Measurements from ENCODE around the gene ARID3B.

Gene ARID3B

GRCh38 chr15:74604983-74605794 lies 64.2 kb downstream of the ARID3B start:
- no peak for DNase-seq (ENCODE audit: low spot score)

DNA sequence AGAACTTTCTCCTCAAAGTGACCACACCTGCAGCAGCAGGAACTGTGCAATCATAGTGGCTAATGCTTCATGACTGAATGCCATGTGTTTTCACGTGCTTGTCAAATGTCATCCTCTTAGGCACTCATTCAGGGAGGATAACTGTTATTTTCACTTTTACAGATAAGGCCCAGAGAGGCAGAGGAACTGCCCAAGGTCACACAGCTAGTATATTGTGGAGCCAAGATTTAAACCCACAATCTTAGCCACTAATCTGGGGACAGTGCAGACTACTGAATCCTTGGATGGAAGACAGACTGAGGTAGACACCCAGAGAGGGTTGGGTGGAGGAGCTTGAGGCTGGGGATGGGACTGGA lies 64.8 kb downstream of the ARID3B start:
- no peak for DNase-seq (ENCODE audit: low spot score)

DNA sequence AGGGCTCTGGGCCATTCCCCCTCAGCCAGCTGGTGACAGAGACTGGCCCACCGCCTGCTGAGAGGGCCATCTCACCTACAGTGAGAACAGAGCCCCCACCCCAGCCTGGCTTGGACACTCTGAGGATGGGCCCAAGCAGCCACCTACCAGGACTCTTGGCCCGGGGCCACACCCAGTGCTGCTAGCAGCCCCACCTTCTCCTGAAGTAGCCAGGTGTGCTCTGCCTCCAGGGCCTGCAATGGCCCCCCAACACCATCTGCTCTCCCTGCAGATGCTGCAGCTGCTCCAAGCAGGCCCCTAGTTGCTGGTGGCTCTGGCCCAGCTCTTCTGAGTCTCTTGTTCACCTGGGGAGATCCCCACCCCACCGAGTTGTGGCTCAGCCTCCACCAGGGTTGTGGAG lies 67.8 kb downstream of the ARID3B start:
- no peak for DNase-seq (ENCODE audit: low spot score)

- DNase-seq (ENCODE audit: low spot score), result no peak
Measured at GRCh38 chr15:74609938-74610301, 68.9 kb downstream of the ARID3B start.

DNA sequence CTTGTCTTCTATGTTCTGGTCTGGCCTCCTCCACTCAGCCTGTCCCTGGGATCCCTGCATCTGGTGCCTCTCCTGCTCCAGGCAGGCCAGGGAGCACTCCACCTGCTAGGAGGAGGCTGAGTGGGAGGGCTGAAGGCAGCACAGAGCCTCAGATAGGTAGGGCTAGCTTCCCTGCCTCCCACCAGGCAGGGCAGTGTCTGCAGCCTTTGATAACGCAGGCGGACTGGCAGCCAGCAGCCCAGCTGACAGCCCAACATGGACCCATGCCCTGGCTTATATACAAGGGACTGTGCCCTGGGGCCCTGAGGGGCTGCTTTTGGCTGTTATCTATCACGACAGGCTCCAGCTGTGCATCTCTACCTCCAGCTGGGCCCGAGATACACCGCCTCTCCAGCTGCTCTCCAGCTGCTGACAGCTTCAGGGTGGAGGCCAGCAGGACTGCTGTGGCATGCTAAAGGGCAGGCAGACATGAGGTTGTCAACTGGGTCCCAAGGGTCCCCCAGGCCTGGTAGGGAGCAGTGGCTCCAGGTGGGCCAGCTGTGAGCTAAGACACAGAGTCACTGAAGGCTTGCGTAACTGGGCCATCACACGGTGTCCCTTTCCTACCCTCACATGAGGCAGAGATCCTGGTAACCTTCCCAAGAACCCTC lies 69.4 kb downstream of the ARID3B start:
- DNase-seq (ENCODE audit: low spot score), result no peak

DNA sequence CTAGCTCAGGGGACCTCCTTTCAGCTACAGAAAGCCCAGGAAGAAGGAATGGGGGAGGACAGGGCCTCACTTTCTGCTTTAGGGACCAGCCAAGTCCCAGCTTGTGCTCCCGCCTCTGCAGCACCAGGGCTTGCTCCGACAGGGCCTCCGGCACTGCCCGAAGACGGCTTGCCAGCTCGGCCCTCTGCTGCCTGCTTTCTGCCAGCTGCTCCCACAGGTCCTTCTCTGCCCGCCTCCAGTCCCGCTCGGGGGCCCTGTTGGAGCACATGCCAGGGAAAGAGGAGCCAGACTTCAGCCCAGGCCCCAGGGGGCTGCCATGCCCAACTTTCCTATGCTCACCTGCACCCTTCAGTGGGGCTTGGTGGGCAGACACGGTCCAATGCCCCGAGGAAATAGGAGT lies 70.3 kb downstream of the ARID3B start:
- DNase-seq (ENCODE audit: low spot score), result no peak

- no peak for DNase-seq (ENCODE audit: low spot score)
Measured at GRCh38 chr15:74611834-74612233, 70.8 kb downstream of the ARID3B start.

GRCh38 chr15:74612677-74613076 lies 71.7 kb downstream of the ARID3B start:
- no peak for DNase-seq (ENCODE audit: low spot score)

DNA sequence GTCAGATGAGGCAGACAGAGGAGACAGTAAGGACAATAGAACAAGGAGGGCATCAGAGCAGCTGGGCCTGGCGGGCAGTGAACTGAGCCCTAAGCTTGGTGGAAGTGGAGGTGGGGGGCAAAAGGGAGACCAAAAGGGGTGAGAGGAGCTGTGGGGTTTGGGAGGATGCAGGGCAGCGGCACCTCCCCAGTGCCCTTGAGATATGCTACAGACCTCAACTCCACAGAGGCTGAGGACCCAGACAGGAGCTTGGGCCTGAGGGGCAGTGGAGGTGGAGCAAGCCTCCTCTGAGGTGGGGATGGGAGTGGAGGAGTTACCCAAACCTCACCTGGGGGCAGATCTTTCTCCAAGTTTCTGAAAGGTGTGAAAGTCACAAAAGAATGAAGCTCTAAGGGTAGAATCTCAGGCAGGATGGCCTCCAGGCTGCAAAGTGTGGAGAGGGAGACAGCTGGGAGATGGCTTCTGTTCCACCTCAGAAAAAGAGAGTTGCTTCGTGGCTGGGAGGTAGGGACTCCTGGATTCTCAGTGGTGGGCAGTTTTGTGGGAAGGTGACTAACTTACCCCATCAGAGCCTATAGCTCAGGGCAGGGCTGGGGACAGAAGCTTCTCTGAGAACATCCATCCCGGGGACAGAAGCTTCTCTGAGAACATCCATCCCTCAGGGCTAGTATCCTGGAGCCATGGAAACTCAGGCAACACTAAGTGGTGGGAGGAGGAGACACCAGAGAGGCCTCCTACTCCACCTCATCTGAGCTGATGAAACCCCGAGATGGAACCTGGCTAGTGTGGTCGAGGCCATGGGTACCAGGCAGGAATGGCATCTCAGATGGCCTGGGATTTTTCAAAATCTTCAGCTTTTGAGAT lies 72.3 kb downstream of the ARID3B start:
- no peak for DNase-seq (ENCODE audit: low spot score)

- no peak for DNase-seq (ENCODE audit: low spot score)
Measured at GRCh38 chr15:74613953-74614743, 73.1 kb downstream of the ARID3B start.

GRCh38 chr15:74614744-74615507 lies 73.9 kb downstream of the ARID3B start:
- peak; percentile 98 for DNase-seq (ENCODE audit: low spot score)

DNA sequence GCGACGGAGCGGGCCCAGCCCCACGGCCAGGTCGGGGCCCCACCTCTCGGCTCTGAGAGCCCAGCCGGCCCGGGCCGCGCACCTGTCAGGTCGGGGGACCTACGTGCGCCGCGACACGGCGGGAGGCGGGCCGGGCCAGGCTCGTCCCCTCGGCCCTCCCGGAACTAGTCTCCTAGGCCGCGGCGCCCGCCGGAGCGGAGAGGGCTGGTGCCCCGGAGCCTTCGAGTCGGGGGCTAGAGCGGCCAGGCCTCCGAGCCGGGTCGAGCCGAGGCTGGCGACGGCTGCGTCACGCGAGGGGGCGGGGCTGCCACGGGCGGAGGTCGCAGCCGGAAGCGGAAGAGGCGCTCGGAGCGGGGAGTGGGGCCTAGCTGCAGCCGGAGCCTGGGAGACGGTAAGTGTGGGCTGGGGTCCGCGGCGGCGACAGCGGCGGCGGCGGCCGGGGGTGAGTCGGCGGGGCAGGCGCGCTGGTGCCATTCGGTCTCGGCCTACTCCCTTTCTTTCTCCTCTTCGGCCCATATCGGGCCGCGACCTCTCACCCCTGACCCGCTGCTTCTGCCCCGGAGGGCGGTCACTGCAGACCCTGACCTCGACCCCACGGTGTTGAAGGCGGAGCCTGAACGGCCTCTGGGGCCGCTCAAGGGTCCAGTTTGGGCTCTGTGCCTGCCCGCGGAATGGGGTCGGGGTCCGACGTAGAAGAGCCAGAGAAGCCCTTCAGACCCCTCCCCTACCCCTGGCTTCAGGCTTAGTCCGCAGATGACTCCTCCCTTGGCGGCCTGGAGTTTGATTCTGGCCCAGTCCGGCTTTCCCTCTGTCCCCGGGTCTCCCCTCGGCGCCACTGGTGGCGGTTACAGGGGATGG lies 74.7 kb downstream of the ARID3B start, which contains the start of gene CLK3:
CLK3 (plus strand) TSS at position 329 of the 858 bp plus-strand sequence. CDS start 3,361 bp downstream, outside the sequence.
- peak; percentile 97 for DNase-seq (ENCODE audit: low spot score)

GRCh38 chr15:74616366-74616939 lies 75.4 kb downstream of the ARID3B start:
- peak; percentile 51 for DNase-seq (ENCODE audit: low spot score)

- DNase-seq (ENCODE audit: low spot score), result no peak
Measured at GRCh38 chr15:74616996-74617395, 76.0 kb downstream of the ARID3B start.

- no peak for DNase-seq (ENCODE audit: low spot score)
Measured at GRCh38 chr15:74618841-74619596, 78.0 kb downstream of the ARID3B start.

DNA sequence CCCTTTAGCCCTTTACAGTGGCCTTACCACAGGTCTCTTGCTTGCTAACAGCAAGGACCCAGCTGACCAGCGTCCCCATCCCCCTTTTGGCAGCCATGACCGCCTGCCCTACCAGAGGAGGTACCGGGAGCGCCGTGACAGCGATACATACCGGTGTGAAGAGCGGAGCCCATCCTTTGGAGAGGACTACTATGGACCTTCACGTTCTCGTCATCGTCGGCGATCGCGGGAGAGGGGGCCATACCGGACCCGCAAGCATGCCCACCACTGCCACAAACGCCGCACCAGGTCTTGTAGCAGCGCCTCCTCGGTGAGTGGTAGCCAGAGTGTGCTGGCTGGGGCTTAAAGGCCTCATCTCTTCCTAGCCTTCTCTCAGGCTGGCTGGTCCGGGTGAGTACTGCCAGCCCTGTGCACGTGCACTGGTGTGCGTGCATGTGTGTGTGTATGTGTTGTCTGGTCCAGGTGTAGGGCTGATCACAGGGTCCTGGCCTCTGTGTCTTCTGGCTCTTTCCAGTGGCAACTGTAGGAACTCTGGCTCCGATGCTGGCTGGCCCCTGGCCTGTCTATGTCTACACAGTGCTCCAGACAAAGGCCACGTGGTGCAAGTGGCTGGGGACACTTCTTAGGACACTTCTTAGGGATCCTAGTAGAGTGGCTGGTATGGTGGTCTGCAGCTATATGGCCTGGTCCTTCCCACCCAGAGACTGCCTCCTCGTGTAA lies 79.1 kb downstream of the ARID3B start:
- no peak for DNase-seq (ENCODE audit: low spot score)

DNA sequence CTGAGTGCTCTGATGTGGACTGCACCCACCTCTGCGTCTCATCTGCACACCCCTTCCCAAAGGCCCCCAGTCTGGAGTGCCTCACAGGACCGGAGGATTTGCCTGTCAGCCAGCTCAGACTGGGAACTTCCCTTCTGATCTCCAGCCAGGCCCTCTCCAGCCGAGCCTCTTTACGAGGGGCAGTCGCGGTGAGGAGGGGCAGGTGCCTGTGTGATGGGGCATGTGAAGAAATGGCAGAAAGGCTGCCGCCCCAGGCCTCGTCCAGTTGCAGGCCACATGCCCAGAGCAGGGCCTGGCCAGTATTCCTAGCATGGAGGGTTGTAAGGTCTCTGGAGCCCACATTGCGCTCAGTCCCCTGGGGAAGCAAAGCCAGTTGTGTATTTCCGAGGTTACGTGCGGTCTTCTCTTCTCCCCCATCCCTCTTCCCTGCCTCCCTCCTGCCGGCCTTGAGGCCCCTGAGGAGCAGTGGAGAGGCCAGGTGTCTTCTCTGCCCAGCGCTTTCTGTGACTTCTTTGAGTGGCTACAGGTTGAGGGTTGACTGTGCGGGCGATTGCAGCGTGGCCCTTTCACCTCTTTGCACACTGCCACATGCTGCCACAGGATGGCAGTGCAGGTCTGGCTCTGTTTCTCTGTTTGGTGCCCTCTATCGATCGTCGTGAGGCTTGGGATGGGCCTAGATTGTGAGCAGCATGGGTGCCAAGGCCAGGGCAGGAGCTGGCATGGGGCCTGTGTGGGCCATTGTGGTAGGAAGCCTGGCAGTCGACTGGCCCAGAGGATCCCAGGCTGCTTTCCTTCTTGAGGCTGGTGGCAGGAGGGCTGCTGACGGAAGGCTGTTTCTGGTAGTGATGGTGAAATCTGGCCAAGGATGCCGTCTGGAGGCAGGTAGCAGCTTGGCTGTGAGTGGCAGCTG lies 79.9 kb downstream of the ARID3B start:
- DNase-seq (ENCODE audit: low spot score), result peak; percentile 87

All from AG20443 (cell line).